SK-N-SH (cell line): ENCODE results near the gene PCLO. TPM values are rescaled to one million over a fixed set of nuclear protein-coding genes. Genes with fewer than 3 reads are reported as not detected.
A peak's percentile ranks its signal among the peaks of the same experiment; 100 is the strongest.

Experiments used
- CTCF ChIA-PET: fragments of 300-600, 350-600 bp; formaldehyde crosslinking; extraction: SDS; loops from one replicate; lab custom pipeline; 2021; lab: Yijun Ruan, JAX
- POLR2A ChIA-PET: fragments of 350-600 bp; sonication (Branson Sonifier 250); formaldehyde crosslinking; extraction: SDS; loops from one replicate; lab custom pipeline; 2020; ENCODE audit warnings: antibody characterized with exemption, inconsistent platforms; lab: Yijun Ruan, JAX
- DNase-seq: peaks from one replicate; pipeline ENCODE4 v3.0.0; 2012
- H2AFZ ChIP-seq: fragments of 200-600 bp; sonication (generic); 2 replicates; pipeline ENCODE4 v1.8.1; 2016; ENCODE audit warnings: antibody characterized with exemption, mild to moderate bottlenecking, low read depth
- H3F3A ChIP-seq: fragments of 200-600 bp; sonication (generic); replicated peaks from 2 replicates; pipeline ENCODE3; 2016; ENCODE audit warnings: antibody characterized with exemption, mild to moderate bottlenecking; ENCODE audit not compliant: insufficient read depth
- H3K27ac ChIP-seq, 2 experiments: fragments of 200-500 bp in 1 of 2; fragments of 200-600 bp in 1 of 2; sonication (Bioruptor generic) in 1 of 2; sonication (generic), shearing (Covaris generic) in 1 of 2; 2 replicates each; pipeline versions ENCODE4 v1.5.1 to v1.6.1; 2014 to 2016; ENCODE audit warnings: low read depth in 2 of 2, inconsistent platforms in 1 of 2, low read length in 1 of 2, mild to moderate bottlenecking in 1 of 2, mixed read lengths in 1 of 2
- H3K27me3 ChIP-seq: fragments of 200-600 bp; sonication (generic), shearing (Covaris generic); 2 replicates; pipeline ENCODE4 v1.6.1; 2016; ENCODE audit warnings: mixed run types; ENCODE audit not compliant: insufficient read depth
- H3K36me3 ChIP-seq, 2 experiments: fragments of 200-500 bp in 1 of 2; fragments of 200-600 bp in 1 of 2; sonication (Bioruptor generic) in 1 of 2; sonication (generic) in 1 of 2; replicated peaks in 1 of 2; 2 replicates each; pipeline versions ENCODE3 to v1.5.1; 2014 to 2016; ENCODE audit warnings: low read length in 1 of 2, mild to moderate bottlenecking in 1 of 2; ENCODE audit not compliant: insufficient read depth in 2 of 2, control insufficient read depth in 1 of 2
- H3K4me1 ChIP-seq, 2 experiments: fragments of 200-500 bp in 1 of 2; fragments of 200-600 bp in 1 of 2; sonication (Bioruptor generic) in 1 of 2; sonication (generic), shearing (Covaris generic) in 1 of 2; 2 replicates each; pipeline versions ENCODE4 v1.5.1 to v1.6.1; 2014 to 2016; ENCODE audit warnings: low read depth in 1 of 2, low read length in 1 of 2, mixed run types in 1 of 2; ENCODE audit not compliant: insufficient read depth in 2 of 2, control insufficient read depth in 1 of 2
- H3K4me2 ChIP-seq: fragments of 200-600 bp; sonication (generic), shearing (Covaris generic); 2 replicates; pipeline ENCODE4 v1.6.1; 2017; ENCODE audit warnings: mixed run types
- H3K4me3 ChIP-seq, 2 experiments: fragments of 200-500 bp in 1 of 2; fragments of 200-600 bp in 1 of 2; sonication (Bioruptor generic) in 1 of 2; sonication (generic), shearing (Covaris generic) in 1 of 2; 2 replicates each; pipeline versions ENCODE4 v1.5.1 to v1.8.1; 2014 to 2016; ENCODE audit warnings: low read depth in 2 of 2, inconsistent platforms in 1 of 2, low read length in 1 of 2, mild to moderate bottlenecking in 1 of 2, mixed read lengths in 1 of 2, moderate library complexity in 1 of 2
- H3K79me2 ChIP-seq: fragments of 200-600 bp; sonication (generic); 2 replicates; pipeline ENCODE4 v1.8.1; 2017; ENCODE audit warnings: mild to moderate bottlenecking; ENCODE audit not compliant: insufficient read depth
- H3K9ac ChIP-seq: fragments of 200-600 bp; sonication (generic); 2 replicates; pipeline ENCODE4 v1.6.1; 2017; ENCODE audit warnings: mixed run types
- H3K9me2 ChIP-seq: fragments of 200-600 bp; sonication (generic); 2 replicates; pipeline ENCODE4 v1.6.1; 2017; ENCODE audit warnings: mixed run types
- H3K9me3 ChIP-seq: fragments of 200-600 bp; sonication (generic); 2 replicates; pipeline ENCODE4 v1.6.1; 2017; ENCODE audit warnings: mixed run types, mild to moderate bottlenecking, moderate library complexity
- H4K20me1 ChIP-seq: fragments of 200-600 bp; sonication (generic); 2 replicates; pipeline ENCODE4 v1.6.1; 2017; ENCODE audit warnings: mild to moderate bottlenecking, mixed run types; ENCODE audit not compliant: insufficient read depth
- ELF1 ChIP-seq: IDR thresholded peaks from 2 replicates; pipeline ENCODE4 v1.4.0; 2012
- EZH2phosphoT487 ChIP-seq: fragments of 200-600 bp; sonication (generic); IDR thresholded peaks from 2 replicates; pipeline ENCODE4 v1.6.1; 2017; ENCODE audit warnings: low read depth, mixed run types, mild to moderate bottlenecking, antibody characterized with exemption, moderate library complexity, borderline replicate concordance
- FOSL2 ChIP-seq: IDR thresholded peaks from 2 replicates; pipeline ENCODE4 v1.4.0; 2012; ENCODE audit warnings: low read depth, mild to moderate bottlenecking, moderate library complexity, borderline replicate concordance
- FOXJ3 ChIP-seq: sonication (generic); formaldehyde crosslinking; IDR thresholded peaks from 2 replicates; pipeline ENCODE4 v1.5.1; 2020; ENCODE audit warnings: mild to moderate bottlenecking, missing genetic modification reagents
- FOXM1 ChIP-seq: IDR thresholded peaks from 2 replicates; pipeline ENCODE4 v1.4.0; 2012; ENCODE audit warnings: low read depth, mild to moderate bottlenecking
- GATA2 ChIP-seq: sonication (generic); formaldehyde crosslinking; IDR thresholded peaks from 2 replicates; pipeline ENCODE4 v1.5.0; 2020; ENCODE audit warnings: mild to moderate bottlenecking, missing genetic modification reagents
- MEF2A ChIP-seq: IDR thresholded peaks from 2 replicates; pipeline ENCODE4 v1.4.0; 2012; ENCODE audit warnings: low read depth, borderline replicate concordance
- MXI1 ChIP-seq: IDR thresholded peaks from 2 replicates; pipeline ENCODE4 v1.6.1; 2012; ENCODE audit warnings: mild to moderate bottlenecking, low read depth, low read length, improper control_type of control experiment
- RCOR1 ChIP-seq: fragments of 150-350 bp; IDR thresholded peaks from 2 replicates; pipeline ENCODE4 v1.6.1; 2017; ENCODE audit warnings: antibody characterized with exemption, low read length
- WGBS: methylation state at CpG from one replicate; pipeline ENCODE4 v1.1.6; 2017; ENCODE audit warnings: low lambda C conversion rate; 5-methylcytosine and 5-hydroxymethylcytosine counted together
- polyA plus RNA-seq, 3 experiments: library from polyadenylated mRNA; depleted of rRNA; stranded (reverse); fragments of >200 nt; gene quantifications; 2 replicates each; pipeline ENCODE4 v1.2.3, GENCODE V29; 2012
- TF ChIP-seq, protein P1 (sequence below): IDR thresholded peaks from 2 replicates; pipeline ENCODE4 v1.4.0; 2012; ENCODE audit warnings: low read depth, borderline replicate concordance
- TF ChIP-seq, protein P2 (sequence below): fragments of 150-350 bp; IDR thresholded peaks from 2 replicates; pipeline ENCODE4 v1.6.1; 2017; ENCODE audit warnings: antibody characterized with exemption, low read length, low read depth, borderline replicate concordance
- TF ChIP-seq, protein P3 (sequence below): fragments of 150-350 bp; IDR thresholded peaks from 2 replicates; pipeline ENCODE4 v1.6.1; 2016; ENCODE audit warnings: mild to moderate bottlenecking, low read depth, low read length
- TF ChIP-seq, protein P4 (sequence below): fragments of 200-600 bp; sonication (generic); IDR thresholded peaks from 2 replicates; pipeline ENCODE4 v1.6.1; 2017; ENCODE audit warnings: antibody characterized with exemption, mild to moderate bottlenecking, moderate library complexity

The PCLO gene
- polyA plus RNA-seq, 1 of the 3 experiments (the other 2 are of a cell fraction) = 0.51 TPM

DNA sequence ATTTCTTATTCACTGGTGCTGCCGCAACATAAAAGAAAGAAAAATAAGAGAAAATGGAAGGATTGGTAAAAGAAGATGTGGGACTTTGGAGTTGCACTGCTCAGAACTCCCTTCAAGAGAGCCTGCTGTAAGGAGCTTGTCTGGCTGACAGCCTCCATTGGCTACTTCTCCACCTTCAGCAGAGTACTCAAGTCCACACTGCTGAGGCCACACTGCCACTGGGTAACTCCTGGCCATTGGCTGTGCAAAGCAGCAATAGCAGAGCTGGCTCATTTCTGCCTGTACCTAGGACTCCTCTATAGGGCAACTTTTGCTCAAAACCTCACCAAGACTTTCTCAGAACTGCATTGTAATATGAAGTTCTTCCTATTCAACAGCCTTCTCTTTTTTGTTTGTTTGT, 38.7 kb upstream of the PCLO start:
- TF ChIP-seq, protein P1, sequence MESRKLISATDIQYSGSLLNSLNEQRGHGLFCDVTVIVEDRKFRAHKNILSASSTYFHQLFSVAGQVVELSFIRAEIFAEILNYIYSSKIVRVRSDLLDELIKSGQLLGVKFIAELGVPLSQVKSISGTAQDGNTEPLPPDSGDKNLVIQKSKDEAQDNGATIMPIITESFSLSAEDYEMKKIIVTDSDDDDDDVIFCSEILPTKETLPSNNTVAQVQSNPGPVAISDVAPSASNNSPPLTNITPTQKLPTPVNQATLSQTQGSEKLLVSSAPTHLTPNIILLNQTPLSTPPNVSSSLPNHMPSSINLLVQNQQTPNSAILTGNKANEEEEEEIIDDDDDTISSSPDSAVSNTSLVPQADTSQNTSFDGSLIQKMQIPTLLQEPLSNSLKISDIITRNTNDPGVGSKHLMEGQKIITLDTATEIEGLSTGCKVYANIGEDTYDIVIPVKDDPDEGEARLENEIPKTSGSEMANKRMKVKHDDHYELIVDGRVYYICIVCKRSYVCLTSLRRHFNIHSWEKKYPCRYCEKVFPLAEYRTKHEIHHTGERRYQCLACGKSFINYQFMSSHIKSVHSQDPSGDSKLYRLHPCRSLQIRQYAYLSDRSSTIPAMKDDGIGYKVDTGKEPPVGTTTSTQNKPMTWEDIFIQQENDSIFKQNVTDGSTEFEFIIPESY = no peak
- no peaks in the 10 kb centered on the region for H3K4me1 ChIP-seq
- no peak overlapping the region for H2AFZ ChIP-seq
- no peak overlapping the region for H3K4me3 ChIP-seq
- H3K9me2 ChIP-seq = no peaks in the 10 kb centered on the region
- H3K79me2 ChIP-seq = no peaks in the 10 kb centered on the region
- H3K9ac ChIP-seq = no peak overlapping the region
- no peaks in the 10 kb centered on the region for H3F3A ChIP-seq
- no peaks in the 10 kb centered on the region for H3K27me3 ChIP-seq
- no peaks in the 10 kb centered on the region for H4K20me1 ChIP-seq
- POLR2A ChIA-PET = no interaction called here
- no peaks in the 10 kb centered on the region for H3K9me3 ChIP-seq
- no peak overlapping the region for H3K27ac ChIP-seq
- H3K36me3 ChIP-seq = no peaks in the 10 kb centered on the region
- 79% methylated on average over 1 of the region's 1 CpG for WGBS
- no peak overlapping the region for H3K4me2 ChIP-seq
- CTCF ChIA-PET = interaction anchor here (1.8 to 1.9 kb wide), 2 partner anchors 9 to 391 kb away, joined by 4 read pairs; no protein-coding TSS in a partner anchor
- no peak for DNase-seq

DNA sequence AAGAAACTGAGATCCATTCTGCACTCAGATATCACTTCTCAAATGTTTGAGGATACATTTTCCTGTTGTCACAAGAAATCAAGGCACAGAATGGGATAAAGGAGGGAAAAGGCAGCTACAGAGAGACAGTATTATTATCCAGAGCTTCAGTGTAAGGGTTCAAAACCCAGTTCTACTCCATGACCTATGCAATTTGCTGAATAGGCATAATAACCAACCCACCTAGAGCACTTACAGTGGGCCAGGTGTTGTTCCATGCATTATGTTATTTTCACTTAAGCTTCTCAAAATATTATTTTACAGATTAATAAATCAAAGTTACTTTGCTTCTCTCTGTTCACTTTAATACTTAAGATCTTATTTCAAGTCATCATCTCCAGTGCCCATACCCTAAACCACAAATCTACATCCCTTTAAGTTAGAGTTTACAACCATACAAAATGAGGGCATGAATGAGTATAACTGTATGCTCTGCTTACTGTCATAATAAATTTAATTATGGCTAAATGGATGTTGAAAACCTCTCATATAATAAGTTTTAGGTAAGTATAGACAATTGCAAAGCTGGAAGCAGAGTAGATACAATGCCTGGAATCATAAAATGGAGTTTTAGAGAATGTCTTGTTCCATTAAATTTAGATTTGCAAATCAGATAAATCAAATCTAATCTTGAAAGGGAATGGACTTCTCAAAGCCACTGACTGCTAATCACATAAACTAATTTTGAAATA, 28.1 kb upstream of the PCLO start:
- TF ChIP-seq MEF2A (no peak), FOXJ3 (CRISPR knock-in tag) (no peak), MXI1 (no peak), RCOR1 (0 out of 2 replicates have a peak, but pooled peaks have one; percentile 24), FOXM1 (no peak), ELF1 (no peak), EZH2phosphoT487 (no peak), GATA2 (CRISPR knock-in tag) (peak; percentile 51), FOSL2 (no peak)
- TF ChIP-seq, protein P2, sequence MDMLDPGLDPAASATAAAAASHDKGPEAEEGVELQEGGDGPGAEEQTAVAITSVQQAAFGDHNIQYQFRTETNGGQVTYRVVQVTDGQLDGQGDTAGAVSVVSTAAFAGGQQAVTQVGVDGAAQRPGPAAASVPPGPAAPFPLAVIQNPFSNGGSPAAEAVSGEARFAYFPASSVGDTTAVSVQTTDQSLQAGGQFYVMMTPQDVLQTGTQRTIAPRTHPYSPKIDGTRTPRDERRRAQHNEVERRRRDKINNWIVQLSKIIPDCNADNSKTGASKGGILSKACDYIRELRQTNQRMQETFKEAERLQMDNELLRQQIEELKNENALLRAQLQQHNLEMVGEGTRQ = no peak
- TF ChIP-seq, protein P3, sequence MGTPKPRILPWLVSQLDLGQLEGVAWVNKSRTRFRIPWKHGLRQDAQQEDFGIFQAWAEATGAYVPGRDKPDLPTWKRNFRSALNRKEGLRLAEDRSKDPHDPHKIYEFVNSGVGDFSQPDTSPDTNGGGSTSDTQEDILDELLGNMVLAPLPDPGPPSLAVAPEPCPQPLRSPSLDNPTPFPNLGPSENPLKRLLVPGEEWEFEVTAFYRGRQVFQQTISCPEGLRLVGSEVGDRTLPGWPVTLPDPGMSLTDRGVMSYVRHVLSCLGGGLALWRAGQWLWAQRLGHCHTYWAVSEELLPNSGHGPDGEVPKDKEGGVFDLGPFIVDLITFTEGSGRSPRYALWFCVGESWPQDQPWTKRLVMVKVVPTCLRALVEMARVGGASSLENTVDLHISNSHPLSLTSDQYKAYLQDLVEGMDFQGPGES = no peak
- TF ChIP-seq, protein P4, sequence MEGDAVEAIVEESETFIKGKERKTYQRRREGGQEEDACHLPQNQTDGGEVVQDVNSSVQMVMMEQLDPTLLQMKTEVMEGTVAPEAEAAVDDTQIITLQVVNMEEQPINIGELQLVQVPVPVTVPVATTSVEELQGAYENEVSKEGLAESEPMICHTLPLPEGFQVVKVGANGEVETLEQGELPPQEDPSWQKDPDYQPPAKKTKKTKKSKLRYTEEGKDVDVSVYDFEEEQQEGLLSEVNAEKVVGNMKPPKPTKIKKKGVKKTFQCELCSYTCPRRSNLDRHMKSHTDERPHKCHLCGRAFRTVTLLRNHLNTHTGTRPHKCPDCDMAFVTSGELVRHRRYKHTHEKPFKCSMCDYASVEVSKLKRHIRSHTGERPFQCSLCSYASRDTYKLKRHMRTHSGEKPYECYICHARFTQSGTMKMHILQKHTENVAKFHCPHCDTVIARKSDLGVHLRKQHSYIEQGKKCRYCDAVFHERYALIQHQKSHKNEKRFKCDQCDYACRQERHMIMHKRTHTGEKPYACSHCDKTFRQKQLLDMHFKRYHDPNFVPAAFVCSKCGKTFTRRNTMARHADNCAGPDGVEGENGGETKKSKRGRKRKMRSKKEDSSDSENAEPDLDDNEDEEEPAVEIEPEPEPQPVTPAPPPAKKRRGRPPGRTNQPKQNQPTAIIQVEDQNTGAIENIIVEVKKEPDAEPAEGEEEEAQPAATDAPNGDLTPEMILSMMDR = no peak
- Histone ChIP-seq H3K4me1 (peaks cover 0 to 2% of the 10 kb centered on the region in 2 experiments; a peak in 1 of 4 replicates), H2AFZ (no peak overlapping the region), H3K27me3 (no peaks in the 10 kb centered on the region), H4K20me1 (no peaks in the 10 kb centered on the region), H3K9me3 (no peaks in the 10 kb centered on the region), H3K36me3 (no peaks in the 10 kb centered on the region), H3K79me2 (no peaks in the 10 kb centered on the region), H3K4me2 (no peak overlapping the region), H3K27ac (peak overlapping the region in 1 of 2 experiments; percentile 76; a peak in 2 of 4 replicates), H3F3A (no peaks in the 10 kb centered on the region), H3K4me3 (no peak overlapping the region), H3K9me2 (no peaks in the 10 kb centered on the region), H3K9ac (no peak overlapping the region)
- DNase-seq = peak; percentile 2
- CTCF ChIA-PET = interaction anchor here (1.9 kb wide), 1 partner anchor 10 kb away, joined by 7 read pairs; no protein-coding TSS in a partner anchor
- POLR2A ChIA-PET = no interaction called here
